H1 (cell line): ENCODE data around the gene ILF3. TPM values are rescaled to one million over a fixed set of nuclear protein-coding genes. Genes with fewer than 3 reads are reported as not detected.
A peak's percentile ranks its signal among the peaks of the same experiment; 100 is the strongest.

Experiments used
- CTCF ChIA-PET: fragments of 300-600 bp; sonication (Branson Sonifier 250); formaldehyde crosslinking; loops from one replicate; lab custom pipeline; 2021; ENCODE audit not compliant: partially characterized antibody; lab: Charles Lee
- POLR2A ChIA-PET: fragments of 300-600 bp; sonication (Branson Sonifier 250); formaldehyde crosslinking; loops from one replicate; lab custom pipeline; 2021; ENCODE audit warnings: inconsistent platforms; ENCODE audit not compliant: partially characterized antibody; lab: Charles Lee
- DNase-seq, 2 experiments: peaks; one replicate each; pipeline versions ENCODE4 v3.0.0 to v3.0.0-alpha.2; 2010 to 2022; ENCODE audit warnings: low spot score in 2 of 2, low read depth in 1 of 2, mixed read lengths in 1 of 2
- FAIRE-seq: peaks from 2 replicates; lab custom pipeline; 2011; peaks lifted over from hg19 to GRCh38; lab: Jason Lieb, UNC
- H2AFZ ChIP-seq: 2 replicates; pipeline ENCODE4 v1.8.1; 2012; ENCODE audit warnings: low read length, inconsistent platforms
- H2AK5ac ChIP-seq: 2 replicates; pipeline ENCODE4 v1.6.1; 2013; ENCODE audit warnings: low read depth, low read length
- H2BK120ac ChIP-seq: replicated peaks from 2 replicates; pipeline ENCODE3; 2013; ENCODE audit warnings: low read depth, low read length, inconsistent platforms
- H2BK12ac ChIP-seq: 2 replicates; pipeline ENCODE4 v1.6.1; 2013; ENCODE audit warnings: low read depth, low read length
- H2BK15ac ChIP-seq: 2 replicates; pipeline ENCODE4 v1.6.1; 2013; ENCODE audit warnings: low read length
- H2BK20ac ChIP-seq: 2 replicates; pipeline ENCODE4 v1.6.1; 2013; ENCODE audit warnings: low read length
- H2BK5ac ChIP-seq: 2 replicates; pipeline ENCODE4 v1.6.1; 2013; ENCODE audit warnings: low read depth, low read length
- H3K14ac ChIP-seq: 2 replicates; pipeline ENCODE4 v1.6.1; 2013; ENCODE audit warnings: inconsistent platforms; ENCODE audit not compliant: insufficient read length
- H3K18ac ChIP-seq: 2 replicates; pipeline ENCODE4 v1.6.1; 2013; ENCODE audit warnings: low read length; ENCODE audit errors: extremely low read depth
- H3K23ac ChIP-seq: 2 replicates; pipeline ENCODE4 v1.6.1; 2013; ENCODE audit warnings: inconsistent platforms; ENCODE audit not compliant: insufficient read length
- H3K23me2 ChIP-seq: 2 replicates; pipeline ENCODE4 v1.6.1; 2013; ENCODE audit warnings: low read depth, low read length
- H3K27ac ChIP-seq: 2 replicates; pipeline ENCODE4 v1.6.1; 2011; ENCODE audit warnings: low read depth, low read length, inconsistent platforms
- H3K27me3 ChIP-seq, 4 experiments: replicated peaks in 1 of 4; 1 replicate in 1 of 4; 2 replicates in 3 of 4; pipeline versions ENCODE4 v1.6.1 to v1.8.1; 2011 to 2013; ENCODE audit warnings: low read length in 3 of 4, mild to moderate bottlenecking in 3 of 4, inconsistent platforms in 2 of 4, mixed read lengths in 2 of 4, moderate library complexity in 1 of 4; ENCODE audit not compliant: control insufficient read depth in 3 of 4, insufficient read depth in 3 of 4; ENCODE audit errors: extremely low read depth in 1 of 4
- H3K36me3 ChIP-seq, 4 experiments: 2 replicates each; pipeline versions ENCODE4 v1.6.1 to v1.8.1; 2011 to 2013; ENCODE audit warnings: mild to moderate bottlenecking in 4 of 4, low read length in 3 of 4, moderate library complexity in 2 of 4, control low read depth in 1 of 4, inconsistent platforms in 1 of 4; ENCODE audit not compliant: insufficient read depth in 4 of 4, control insufficient read depth in 2 of 4
- H3K4ac ChIP-seq: replicated peaks from 2 replicates; pipeline ENCODE3; 2013; ENCODE audit warnings: low read length, low read depth, mixed read lengths, inconsistent platforms; ENCODE audit not compliant: insufficient read length
- H3K4me1 ChIP-seq, 4 experiments: replicated peaks in 1 of 4; 1 replicate in 1 of 4; 2 replicates in 3 of 4; pipeline versions ENCODE4 v1.6.1 to v1.8.1; 2011 to 2013; ENCODE audit warnings: low read length in 3 of 4, inconsistent platforms in 2 of 4, mixed read lengths in 1 of 4; ENCODE audit not compliant: insufficient read depth in 4 of 4, control insufficient read depth in 3 of 4
- H3K4me2 ChIP-seq, 2 experiments: 2 replicates each; pipeline versions ENCODE4 v1.6.1 to v1.8.1; 2011 to 2013; ENCODE audit warnings: low read depth in 2 of 2, low read length in 2 of 2, control low read depth in 1 of 2, inconsistent platforms in 1 of 2, mild to moderate bottlenecking in 1 of 2; ENCODE audit not compliant: insufficient read depth in 1 of 2
- H3K4me3 ChIP-seq, 4 experiments: fragments of 200-600, 300-600 bp in 1 of 4; sonication (generic), shearing (Covaris generic), sonication (Bioruptor Twin) in 1 of 4; 2 replicates each; pipeline versions ENCODE4 v1.5.1 to v1.8.1; 2011 to 2016; ENCODE audit warnings: low read length in 4 of 4, low read depth in 3 of 4, control low read depth in 2 of 4, inconsistent platforms in 2 of 4, mild to moderate bottlenecking in 2 of 4, mixed read lengths in 1 of 4, moderate library complexity in 1 of 4; ENCODE audit not compliant: insufficient read depth in 2 of 4; ENCODE audit errors: extremely low read depth in 1 of 4
- H3K56ac ChIP-seq: replicated peaks from 2 replicates; pipeline ENCODE3; 2013; ENCODE audit warnings: low read depth, mild to moderate bottlenecking, mixed read lengths, low read length, inconsistent platforms; ENCODE audit not compliant: insufficient read length
- H3K79me1 ChIP-seq: 2 replicates; pipeline ENCODE4 v1.6.1; 2013; ENCODE audit warnings: low read depth, low read length, control low read depth
- H3K79me2 ChIP-seq, 2 experiments: 2 replicates each; pipeline versions ENCODE4 v1.6.1 to v1.8.1; 2012 to 2013; ENCODE audit warnings: low read length in 2 of 2, mild to moderate bottlenecking in 2 of 2, inconsistent platforms in 1 of 2; ENCODE audit not compliant: insufficient read depth in 2 of 2, control insufficient read depth in 1 of 2
- H3K9ac ChIP-seq, 4 experiments: replicated peaks in 1 of 4; 1 replicate in 1 of 4; 2 replicates in 3 of 4; pipeline versions ENCODE4 v1.6.1 to v1.8.1; 2011 to 2013; ENCODE audit warnings: low read depth in 3 of 4, low read length in 3 of 4, control low read depth in 2 of 4, mild to moderate bottlenecking in 2 of 4, moderate library complexity in 2 of 4, inconsistent platforms in 1 of 4; ENCODE audit errors: extremely low read depth in 1 of 4
- H3K9me3 ChIP-seq, 2 experiments: 2 replicates each; pipeline versions ENCODE4 v1.6.1 to v1.8.1; 2012 to 2013; ENCODE audit warnings: mild to moderate bottlenecking in 2 of 2, moderate library complexity in 2 of 2, control low read depth in 1 of 2, inconsistent platforms in 1 of 2, low read depth in 1 of 2, low read length in 1 of 2, mixed read lengths in 1 of 2; ENCODE audit not compliant: insufficient read depth in 2 of 2
- H4K20me1 ChIP-seq, 2 experiments: replicated peaks in 1 of 2; 2 replicates each; pipeline versions ENCODE3 to v1.8.1; 2011 to 2013; ENCODE audit warnings: inconsistent platforms in 2 of 2, low read length in 2 of 2, mild to moderate bottlenecking in 1 of 2; ENCODE audit not compliant: insufficient read depth in 2 of 2, control insufficient read depth in 1 of 2
- H4K5ac ChIP-seq: 2 replicates; pipeline ENCODE4 v1.6.1; 2013; ENCODE audit warnings: low read length, low read depth, mixed read lengths, inconsistent platforms; ENCODE audit not compliant: insufficient read length
- H4K8ac ChIP-seq: 2 replicates; pipeline ENCODE4 v1.8.0; 2013; ENCODE audit warnings: mild to moderate bottlenecking, moderate library complexity, low read length, inconsistent platforms; ENCODE audit not compliant: insufficient read depth; ENCODE audit errors: extremely low read depth
- H4K91ac ChIP-seq: replicated peaks from 2 replicates; pipeline ENCODE3; 2013; ENCODE audit warnings: low read length, mixed read lengths, inconsistent platforms; ENCODE audit not compliant: insufficient read length
- SP2 ChIP-seq: IDR thresholded peaks from 2 replicates; pipeline ENCODE4 v1.6.1; 2012; ENCODE audit warnings: mild to moderate bottlenecking, low read length, inconsistent platforms
- WGBS, 2 experiments: shearing (Covaris generic) in 1 of 2; methylation state at CpG; one replicate each; pipeline versions ENCODE4 v1.1.6 to v1.1.7; 2013 to 2015; ENCODE audit warnings: low lambda C conversion rate in 2 of 2, mixed read lengths in 2 of 2, inconsistent platforms in 1 of 2, low coverage in 1 of 2, missing lambda C conversion rate in 1 of 2; ENCODE audit not compliant: insufficient replicate concordance in 2 of 2, insufficient coverage in 1 of 2, insufficient read length in 1 of 2; ENCODE audit errors: extremely low coverage in 1 of 2, missing lambda C conversion rate in 1 of 2; 5-methylcytosine and 5-hydroxymethylcytosine counted together
- polyA plus RNA-seq, 7 experiments: library from polyadenylated mRNA; depleted of rRNA in 3 of 7; stranded (reverse) in 5 of 7; unstranded in 2 of 7; fragments of >200 nt in 5 of 7; fragments of 200-250 nt in 2 of 7; gene quantifications; 1 replicate in 5 of 7; 2 replicates in 1 of 7; 4 replicates in 1 of 7; pipeline versions ENCODE4 v1.2.1 to v1.2.3, GENCODE V29; 2011 to 2013; ENCODE audit warnings: missing spikeins in 2 of 7, mixed read lengths in 2 of 7
- total RNA-seq: library from RNA; stranded (reverse); fragmentation: NEBNext Ultra II Directional; extraction: Animal tissue kit (Norgen Biotek cat#: 25700); gene quantifications from 2 replicates; pipeline ENCODE4 v1.2.1, GENCODE V29; 2021
- TF ChIP-seq, protein P1 (sequence below): IDR thresholded peaks from 2 replicates; pipeline ENCODE4 v1.6.1; 2011; ENCODE audit warnings: low read length, improper control_type of control experiment

ILF3 gene
- total and polyA plus RNA-seq, 2 of the 8 experiments (the other 6 are each of a cell fraction or from before 2014, with no cell fraction given) = 291 to 695 TPM

DNA sequence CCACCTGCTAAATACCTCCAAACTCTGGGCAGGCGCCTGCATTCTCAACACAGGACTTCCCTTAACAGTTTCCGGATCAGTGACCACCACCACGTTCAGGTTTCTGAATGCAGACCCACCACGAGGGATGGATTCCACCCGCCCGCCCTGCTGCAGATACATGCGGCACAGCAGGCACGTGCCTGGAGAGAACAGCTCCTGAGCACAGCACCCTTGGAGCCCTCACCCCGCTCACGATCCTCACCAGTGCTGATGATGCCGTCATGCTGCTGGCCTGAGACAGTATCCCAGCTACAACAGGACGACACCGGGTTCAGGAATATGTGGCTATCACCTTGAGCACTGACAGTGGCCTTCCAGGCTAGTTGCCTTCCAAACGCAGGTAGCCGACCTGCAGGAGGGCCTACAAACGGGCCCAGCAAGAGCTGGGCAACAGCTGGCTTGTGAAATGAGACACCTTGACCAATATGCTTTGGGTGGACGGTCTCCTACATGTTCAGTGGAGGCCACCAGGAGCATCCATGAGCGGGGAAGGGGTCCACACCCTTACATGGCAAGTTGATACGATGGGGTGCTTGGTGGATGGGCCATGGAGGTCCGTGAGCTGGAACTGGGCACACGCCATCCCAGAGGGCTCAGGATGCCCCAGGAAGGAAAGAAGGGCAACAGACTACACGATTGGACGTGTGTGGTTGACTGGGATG, 37.2 kb downstream of the ILF3 start:
- Histone ChIP-seq H4K91ac (no peak overlapping the region), H3K27me3 (no peaks in the 10 kb centered on the region), H3K36me3 (peaks cover 43 to 62% (median 52%) of the 10 kb centered on the region in 4 experiments), H3K27ac (no peak overlapping the region), H4K8ac (no peak overlapping the region), H2BK12ac (no peak overlapping the region), H3K4ac (no peak overlapping the region), H3K18ac (no peak overlapping the region), H2AFZ (no peak overlapping the region), H3K79me2 (peaks cover 0 to 6% of the 10 kb centered on the region in 2 experiments; a peak in 1 of 4 replicates), H4K5ac (no peak overlapping the region), H3K23me2 (peaks cover 2% of the 10 kb centered on the region; the same call in 1 of the 2 replicates), H3K56ac (no peak overlapping the region), H2BK120ac (no peak overlapping the region), H2BK20ac (no peak overlapping the region), H3K14ac (no peak overlapping the region), H3K4me3 (no peak overlapping the region), H3K9ac (no peak overlapping the region), H2BK15ac (no peak overlapping the region), H4K20me1 (peaks cover 46 to 50% of the 10 kb centered on the region in 2 experiments), H3K4me1 (peaks cover 0 to 6% (median 1%) of the 10 kb centered on the region in 4 experiments; a peak in 4 of 7 replicates), H2BK5ac (no peak overlapping the region), H3K4me2 (no peak overlapping the region), H3K79me1 (0 out of 2 replicates have a peak, but pooled peaks cover 6% of the 10 kb centered on the region), H3K23ac (no peak overlapping the region), H3K9me3 (no peaks in the 10 kb centered on the region), H2AK5ac (no peak overlapping the region)
- TF ChIP-seq, protein P1, sequence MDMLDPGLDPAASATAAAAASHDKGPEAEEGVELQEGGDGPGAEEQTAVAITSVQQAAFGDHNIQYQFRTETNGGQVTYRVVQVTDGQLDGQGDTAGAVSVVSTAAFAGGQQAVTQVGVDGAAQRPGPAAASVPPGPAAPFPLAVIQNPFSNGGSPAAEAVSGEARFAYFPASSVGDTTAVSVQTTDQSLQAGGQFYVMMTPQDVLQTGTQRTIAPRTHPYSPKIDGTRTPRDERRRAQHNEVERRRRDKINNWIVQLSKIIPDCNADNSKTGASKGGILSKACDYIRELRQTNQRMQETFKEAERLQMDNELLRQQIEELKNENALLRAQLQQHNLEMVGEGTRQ = 0 out of 2 replicates have a peak, but pooled peaks have one; percentile 16
- TF ChIP-seq SP2 = no peak
- DNase-seq = no peak
- ChIA-PET POLR2A (interaction anchor here (1.9 to 59.0 kb wide), 3 partner anchors 0 to 138 kb away, joined by 5 to 1874 read pairs (median 1874); partner anchors contain the start of genes DNM2, ILF3 and QTRT1), CTCF (interaction anchor here (0.6 to 2.6 kb wide), 6 partner anchors 8 to 179 kb away, joined by 3 to 10 read pairs (median 5); no protein-coding TSS in a partner anchor)
- FAIRE-seq = no peak
- WGBS, 2 experiments = 93% methylated on average over 23 of the region's 23 CpGs; no CpG with 5 or more reads in 1 of the 2 experiments
